GM18868 (cell line): ENCODE data around the gene STK40.

Experiments used
- ATAC-seq: cut with Tn5 transposase; IDR thresholded peaks from one replicate; pipeline ENCODE4 v1.9.1; 2021; ENCODE audit warnings: mild to moderate bottlenecking, moderate library complexity; ENCODE audit not compliant: unreplicated experiment

Gene STK40

DNA sequence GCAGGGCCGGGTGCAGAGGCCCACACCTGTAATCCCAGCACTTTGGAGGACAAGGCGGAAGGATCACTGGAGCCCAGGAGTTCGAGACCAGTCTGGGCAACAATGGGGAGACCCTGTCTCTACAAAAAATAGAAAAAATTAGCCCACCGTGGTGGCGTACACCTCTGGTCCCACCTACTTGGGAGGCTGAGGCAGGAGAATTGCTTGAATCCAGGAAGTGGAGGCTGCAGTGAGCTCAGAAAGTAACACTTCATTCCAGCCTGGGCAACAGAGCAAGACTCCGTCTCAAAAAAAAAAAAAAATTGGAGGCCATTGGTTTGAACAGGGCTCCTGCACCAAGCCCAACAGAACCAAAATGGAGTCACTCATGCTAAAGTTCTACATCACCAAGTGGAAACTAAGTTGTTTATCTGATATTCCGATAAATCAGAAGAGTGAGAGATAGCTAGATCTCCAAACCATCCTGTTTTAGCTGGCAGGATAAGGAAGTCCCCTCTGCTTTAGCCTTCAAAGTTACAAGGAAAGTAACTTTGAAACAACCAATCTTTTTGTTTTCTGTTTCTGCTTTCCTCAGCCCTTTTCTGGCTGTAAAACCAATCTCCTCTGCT lies 12.8 kb upstream of the STK40 start:
- no peak for ATAC-seq

DNA sequence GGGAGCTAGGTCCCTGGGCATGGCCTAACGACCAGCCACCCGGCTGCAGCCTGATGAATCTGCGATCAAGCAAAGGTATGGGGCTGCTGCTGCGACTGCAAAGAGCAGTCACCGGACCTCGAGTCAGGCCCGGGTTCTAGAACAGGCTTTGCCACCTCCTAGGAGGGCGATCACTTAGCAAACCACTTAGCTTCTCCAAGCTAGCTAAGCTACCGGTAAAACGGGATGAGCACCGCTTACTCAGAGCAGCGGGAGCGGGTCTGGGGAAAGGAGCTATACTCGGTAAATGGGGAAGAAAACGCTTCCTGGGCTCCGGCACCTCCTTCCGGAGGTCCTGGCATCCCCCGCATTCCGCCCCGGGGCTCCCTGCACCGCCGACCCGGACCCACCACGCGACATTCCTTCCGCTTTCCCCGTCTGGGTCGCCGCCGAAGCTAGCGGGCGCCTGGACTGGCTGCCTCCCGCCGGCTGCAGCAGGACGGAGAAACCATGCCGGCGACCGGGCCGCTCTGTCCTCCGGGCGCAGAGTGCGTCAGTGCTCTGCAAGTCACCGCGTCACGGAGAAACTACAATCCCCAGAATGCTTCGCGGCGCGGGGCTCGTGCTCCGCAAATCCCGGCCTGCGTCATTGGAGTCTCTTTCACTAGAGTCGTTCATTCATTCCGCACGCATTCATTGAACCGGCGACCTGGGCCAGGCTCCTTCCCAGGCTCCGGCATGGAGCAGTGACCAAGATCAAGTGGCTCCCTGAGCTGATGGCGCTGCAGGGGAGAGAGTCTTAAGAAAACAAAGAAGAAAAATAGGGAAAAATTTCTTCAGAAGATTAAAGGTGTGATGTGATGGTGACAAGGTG lies 11.9 kb upstream of the STK40 start, which contains the start of gene LSM10:
Gene LSM10 (minus strand): TSS at position 531 of the 853 bp plus-strand sequence. CDS start 3,779 bp downstream, outside the sequence.
- peak; percentile 88 for ATAC-seq

DNA sequence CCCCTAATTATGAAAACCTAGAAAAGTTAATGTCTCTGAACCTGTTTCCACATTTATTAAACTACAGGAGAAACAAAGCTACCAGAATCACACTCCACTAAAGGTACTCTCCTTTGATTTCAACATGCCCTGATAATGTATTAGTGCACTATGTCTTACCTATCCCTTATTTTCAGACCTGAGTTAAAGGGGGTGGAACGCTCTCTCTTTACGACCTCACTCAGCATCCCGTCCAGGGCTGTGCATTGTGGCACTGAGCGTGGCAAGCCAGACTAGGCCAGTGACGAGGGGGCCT lies 11.3 kb upstream of the STK40 start:
- ATAC-seq = peak; percentile 30

DNA sequence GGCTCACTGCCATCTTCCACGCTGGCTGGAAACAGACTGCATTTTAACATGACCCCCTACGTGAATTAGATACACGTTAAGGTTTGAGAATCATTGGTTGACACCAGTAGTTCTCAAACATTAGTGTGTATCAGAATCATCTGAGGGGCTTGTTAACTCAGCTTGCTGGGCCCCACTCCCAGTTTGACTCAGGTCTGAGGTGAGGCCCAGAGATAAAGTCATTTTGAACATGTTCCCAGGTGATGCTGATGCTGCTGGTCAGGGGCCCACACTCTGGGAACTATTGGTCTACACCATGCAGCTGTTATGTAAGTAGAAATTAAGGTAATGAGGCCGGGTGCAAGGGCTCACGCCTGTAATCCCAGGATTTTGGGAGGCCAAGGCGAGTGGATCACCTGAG lies 10.6 kb upstream of the STK40 start:
- no peak for ATAC-seq

GRCh38 chr1:36393686-36394085 lies 8.0 kb upstream of the STK40 start:
- no peak for ATAC-seq

- no peak for ATAC-seq
These were observed 7.1 kb upstream of the STK40 start for GRCh38 chr1:36392836-36393235.

GRCh38 chr1:36391271-36391670 lies 5.5 kb upstream of the STK40 start:
- no peak for ATAC-seq

DNA sequence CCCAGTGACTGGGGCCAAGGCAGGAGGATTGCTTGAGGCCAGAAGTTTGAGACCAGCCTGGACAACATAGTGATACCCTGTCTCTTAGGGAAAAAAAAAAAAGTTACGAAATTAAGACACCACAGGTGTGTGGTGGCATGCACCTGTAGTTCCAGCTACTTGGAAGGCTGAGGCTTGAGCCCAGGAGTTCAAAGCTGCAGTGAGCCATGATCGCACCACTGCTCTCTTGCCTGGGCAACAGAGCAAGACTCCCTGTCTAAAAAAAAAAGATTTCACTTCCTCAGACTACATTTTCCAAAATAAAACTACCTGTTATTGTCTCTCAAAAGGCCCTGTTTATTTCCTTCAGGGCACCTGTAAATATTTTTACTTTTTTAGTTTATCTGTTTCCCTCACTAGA lies 4.7 kb upstream of the STK40 start:
- no peak for ATAC-seq

- no peak for ATAC-seq
These were observed 4.3 kb upstream of the STK40 start for GRCh38 chr1:36389999-36390398.

DNA sequence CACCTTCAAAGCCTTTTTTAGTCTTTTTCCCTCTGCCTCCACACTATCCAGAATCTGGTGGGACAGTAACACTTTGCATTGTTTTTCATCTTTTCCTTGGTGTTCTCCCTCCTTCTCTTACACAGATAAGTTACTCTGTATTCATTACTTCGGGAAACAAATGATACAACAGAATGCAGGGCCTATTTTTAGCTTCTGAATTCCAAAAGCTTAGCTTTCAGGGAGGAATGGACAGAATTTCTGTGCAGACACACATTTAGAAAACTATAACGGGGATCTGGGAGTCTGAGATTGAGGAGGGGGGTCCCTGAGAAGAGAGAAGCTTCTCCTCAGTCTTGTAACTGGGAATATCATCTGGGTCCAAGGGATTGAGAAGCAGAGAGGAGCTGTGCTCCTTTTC lies 3.5 kb upstream of the STK40 start:
- no peak for ATAC-seq

DNA sequence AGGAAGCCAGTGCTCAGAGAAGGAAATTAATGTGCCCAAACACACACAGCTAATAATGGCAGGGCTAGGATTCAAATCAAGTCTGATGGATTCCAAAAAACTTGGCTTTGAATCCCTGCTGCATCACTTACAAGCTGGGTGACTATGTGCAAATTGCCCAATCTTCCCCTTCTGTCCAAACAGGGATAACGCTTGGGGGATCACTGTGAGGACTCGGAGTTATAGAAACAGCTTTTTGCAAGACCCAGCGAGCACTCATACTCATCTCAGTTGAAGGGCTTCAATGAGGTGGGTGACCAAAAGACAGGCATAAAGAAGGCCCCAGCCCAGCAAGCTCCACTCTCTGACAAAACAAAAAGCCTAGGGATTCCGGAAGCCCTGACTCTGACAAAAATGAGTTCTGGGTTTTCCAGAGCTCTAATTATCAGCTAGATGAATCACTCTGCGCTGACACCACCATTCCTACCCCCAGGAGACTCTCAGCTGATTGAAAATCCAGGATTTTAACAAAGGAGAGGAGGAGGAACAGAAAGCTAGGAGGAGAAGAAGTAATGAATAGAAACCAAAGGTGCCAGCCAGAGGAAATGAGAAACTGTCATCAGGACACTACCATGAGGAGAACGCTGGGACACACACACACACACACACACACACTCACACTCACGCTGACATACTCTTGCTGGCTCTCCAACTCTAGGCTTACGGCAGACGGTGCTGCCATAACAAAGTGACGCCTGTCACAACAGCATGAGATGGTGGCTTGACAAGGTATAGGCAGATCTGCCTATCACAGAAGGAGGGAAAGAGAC lies 1.6 kb upstream of the STK40 start:
- ATAC-seq = no peak

DNA sequence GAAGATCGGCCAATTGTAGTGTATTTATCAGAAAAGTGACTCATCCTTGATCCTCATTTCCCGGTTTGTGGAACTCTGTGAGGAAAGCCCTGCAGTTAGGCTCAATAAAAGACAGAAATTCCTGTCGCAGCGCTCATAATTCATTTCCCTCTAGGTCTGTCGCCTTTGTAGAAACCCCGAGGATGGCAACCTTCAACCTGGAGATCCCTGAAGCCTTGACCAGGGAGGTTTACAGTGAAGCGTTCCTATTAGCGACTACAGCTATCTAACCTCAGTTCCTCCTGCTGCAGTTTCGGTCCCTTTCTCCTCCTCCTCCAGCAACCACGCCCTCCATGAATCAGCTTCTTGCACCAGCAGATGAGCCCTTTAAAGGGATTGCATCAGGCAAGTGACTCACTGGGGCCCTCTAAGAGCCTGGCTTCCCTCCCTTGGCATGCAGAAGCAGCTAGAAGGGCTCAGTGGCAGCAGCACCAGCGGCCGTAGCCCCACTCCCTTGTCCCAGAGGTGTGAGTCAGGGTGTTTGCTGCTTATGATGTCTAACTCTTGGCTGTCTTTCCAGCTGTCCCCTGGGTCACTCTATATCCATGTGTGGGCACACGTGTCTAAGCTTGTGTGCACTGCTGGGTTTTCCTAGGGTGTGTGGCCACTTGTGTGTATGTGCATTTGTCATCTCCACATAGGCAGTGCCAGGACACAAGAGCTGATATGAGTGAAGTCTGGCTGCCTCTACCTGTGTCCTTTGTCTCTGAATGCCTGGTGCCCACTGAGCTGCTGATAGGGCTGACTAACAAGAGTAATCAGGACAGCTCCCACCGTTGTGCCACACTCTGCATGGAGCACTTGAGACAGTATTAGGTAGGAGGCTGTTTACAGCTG lies 779 bp upstream of the STK40 start:
- peak; percentile 49 for ATAC-seq

DNA sequence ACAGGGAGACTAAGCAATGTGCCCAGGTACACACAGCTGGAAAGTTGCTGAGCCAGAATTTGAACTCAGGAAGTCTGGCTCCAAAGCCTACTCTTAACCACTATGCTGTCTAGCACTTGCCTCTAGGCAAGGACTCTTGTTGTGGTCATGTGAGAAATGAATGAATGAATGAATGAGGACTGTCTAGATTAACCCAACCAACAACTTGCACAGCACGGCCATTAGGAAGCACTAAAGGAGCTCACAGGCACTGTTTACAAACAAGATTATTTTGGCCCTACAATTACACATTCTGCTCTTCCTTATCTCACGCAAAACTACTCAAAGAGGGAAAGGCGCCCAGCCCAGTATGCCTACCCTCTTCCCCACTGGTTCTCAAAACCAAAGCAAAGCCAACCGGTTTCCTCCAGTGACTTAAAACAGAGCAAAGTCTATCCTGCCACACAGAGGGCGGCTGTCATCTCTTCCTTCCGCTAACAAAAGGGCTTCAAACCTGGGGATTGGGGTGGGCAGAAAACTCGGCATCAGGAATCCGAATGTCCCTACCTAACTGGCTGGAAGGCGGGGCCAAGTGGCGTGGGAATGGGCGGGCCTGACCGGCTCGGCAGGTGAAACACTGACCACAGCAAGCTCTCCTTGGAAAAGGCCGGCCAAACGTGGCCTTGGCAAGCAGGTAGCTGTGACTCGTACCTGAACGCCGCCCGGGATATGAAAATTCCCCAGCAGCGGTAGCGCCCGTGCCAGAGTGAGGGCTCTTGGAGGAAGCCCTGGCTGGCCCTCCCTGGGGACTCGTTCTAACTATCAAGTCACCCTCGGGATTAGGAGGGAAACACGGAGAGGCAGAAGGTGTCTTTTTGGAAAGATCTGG lies 948 bp downstream of the STK40 start:
- ATAC-seq = no peak

DNA sequence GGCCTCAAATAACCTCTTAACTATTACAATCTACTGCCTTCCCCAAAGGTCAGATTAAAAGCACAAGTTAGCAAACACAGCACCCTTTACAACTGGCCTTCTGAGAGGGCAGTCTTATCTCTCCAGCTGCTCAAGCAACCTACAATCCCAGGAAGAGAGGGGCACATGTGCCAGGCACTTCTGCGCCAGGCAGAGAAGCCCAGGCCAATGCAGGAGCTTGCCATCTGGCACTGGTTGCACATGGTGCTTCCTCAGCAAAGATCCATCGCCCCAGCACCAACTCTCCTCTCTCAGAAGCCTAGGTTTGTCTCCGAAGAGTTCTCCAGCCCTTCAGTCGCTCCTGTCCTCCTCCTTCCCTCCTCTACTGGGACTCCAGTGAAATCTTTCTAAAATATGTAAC lies 2.5 kb downstream of the STK40 start:
- no peak for ATAC-seq

GRCh38 chr1:36382669-36383068 lies 3.1 kb downstream of the STK40 start:
- ATAC-seq = no peak

DNA sequence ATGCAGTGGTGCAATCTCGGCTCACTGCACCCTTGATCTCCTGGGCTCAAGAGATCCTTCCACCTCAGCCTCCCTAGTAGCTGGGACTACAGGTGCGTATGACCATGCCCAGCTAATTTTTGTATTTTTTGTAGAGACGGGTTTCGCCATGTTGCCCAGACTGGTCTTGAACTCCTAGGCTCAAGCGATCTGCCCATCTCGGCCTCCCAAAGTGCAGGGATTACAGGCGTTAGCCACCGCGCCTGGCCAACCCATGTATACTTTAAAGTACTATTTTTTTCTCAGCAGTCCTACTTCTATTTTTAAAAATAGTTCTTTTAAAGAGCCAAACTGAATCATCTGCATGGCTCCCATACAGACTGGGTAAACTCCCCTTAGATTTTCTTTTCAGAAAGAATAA lies 3.5 kb downstream of the STK40 start:
- ATAC-seq = no peak

- ATAC-seq = no peak
These were observed 4.3 kb downstream of the STK40 start for GRCh38 chr1:36381405-36381804.

GRCh38 chr1:36380782-36381181 lies 4.9 kb downstream of the STK40 start:
- no peak for ATAC-seq

DNA sequence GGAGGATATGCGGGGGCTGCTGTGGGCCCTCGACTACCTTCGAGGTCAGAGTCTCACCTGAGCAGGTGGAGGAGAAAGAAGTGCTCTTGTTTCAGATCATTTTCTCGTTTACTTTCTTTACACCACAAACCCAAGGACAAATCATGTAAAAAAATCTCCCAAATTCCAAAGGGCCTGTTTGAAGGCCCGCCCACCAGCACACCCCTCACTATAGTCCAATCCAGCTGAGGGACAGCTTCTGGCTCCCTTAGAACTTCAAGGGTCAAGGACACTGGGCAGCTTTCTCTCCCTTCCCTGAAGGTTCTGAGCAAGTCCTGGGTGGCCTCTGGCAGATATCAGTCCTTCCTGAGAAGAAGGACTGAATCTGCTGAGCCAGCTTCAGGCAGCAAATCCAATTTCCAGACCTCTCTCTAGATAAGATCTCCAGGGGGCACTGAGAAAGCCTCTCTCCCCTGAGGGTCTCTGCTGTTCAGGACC lies 5.5 kb downstream of the STK40 start:
- ATAC-seq = no peak
